ENCODE data around the gene BMPR1B. TPM values are rescaled to one million over a fixed set of nuclear protein-coding genes. Genes with fewer than 3 reads are reported as not detected.
A peak's percentile ranks its signal among the peaks of the same experiment; 100 is the strongest.

Gene BMPR1B
- polyA plus RNA-seq, 1 donor, result 1.2 TPM

- no peak for DNase-seq
- Histone ChIP-seq H3K9me3 (ENCODE audit: control insufficient read depth, low read depth, low read length) (no peaks in the 10 kb centered on the region), H3K4me1 (ENCODE audit: control insufficient read depth, insufficient read depth, low read length) (no peaks in the 10 kb centered on the region), H3K27ac (ENCODE audit: low read length) (no peak overlapping the region), H3K27me3 (ENCODE audit: control insufficient read depth, insufficient read depth, low read length) (no peaks in the 10 kb centered on the region), H3K4me3 (ENCODE audit: low read length) (no peak overlapping the region), H3K36me3 (ENCODE audit: control insufficient read depth, insufficient read depth, low read length) (no peaks in the 10 kb centered on the region)
- WGBS (ENCODE audit: insufficient coverage, low lambda C conversion rate), result 90% methylated on average over 2 of the region's 2 CpGs
These were observed 311.2 kb downstream of the BMPR1B start for GRCh38 chr4:95068818-95069478.

- Histone ChIP-seq H3K9me3 (ENCODE audit: control insufficient read depth, low read depth, low read length) (no peaks in the 10 kb centered on the region), H3K4me3 (ENCODE audit: low read length) (no peak overlapping the region)
- WGBS (ENCODE audit: insufficient coverage, low lambda C conversion rate), result no CpG with 5 or more reads among the region's 3 CpGs
These were observed 314.1 kb downstream of the BMPR1B start for GRCh38 chr4:95071851-95072250.

GRCh38 chr4:95073646-95074045 lies 315.9 kb downstream of the BMPR1B start:
- DNase-seq, result no peak
- no peaks in the 10 kb centered on the region for H3K36me3 ChIP-seq (ENCODE audit: control insufficient read depth, insufficient read depth, low read length)
- H3K4me1 ChIP-seq (ENCODE audit: control insufficient read depth, insufficient read depth, low read length), result no peaks in the 10 kb centered on the region
- H3K27me3 ChIP-seq (ENCODE audit: control insufficient read depth, insufficient read depth, low read length), result no peaks in the 10 kb centered on the region
- no peak overlapping the region for H3K27ac ChIP-seq (ENCODE audit: low read length)
- WGBS (ENCODE audit: insufficient coverage, low lambda C conversion rate), result no CpG with 5 or more reads among the region's 1 CpG
- H3K4me3 ChIP-seq (ENCODE audit: low read length), result no peak overlapping the region
- no peaks in the 10 kb centered on the region for H3K9me3 ChIP-seq (ENCODE audit: control insufficient read depth, low read depth, low read length)

More at GRCh38 chr4:95071851-95072250, 314.1 kb downstream of the BMPR1B start:
- H3K4me1 ChIP-seq (ENCODE audit: control insufficient read depth, insufficient read depth, low read length), result no peaks in the 10 kb centered on the region
- no peaks in the 10 kb centered on the region for H3K27me3 ChIP-seq (ENCODE audit: control insufficient read depth, insufficient read depth, low read length)
- H3K27ac ChIP-seq (ENCODE audit: low read length), result no peak overlapping the region
- DNase-seq, result no peak
- no peaks in the 10 kb centered on the region for H3K36me3 ChIP-seq (ENCODE audit: control insufficient read depth, insufficient read depth, low read length)

DNA sequence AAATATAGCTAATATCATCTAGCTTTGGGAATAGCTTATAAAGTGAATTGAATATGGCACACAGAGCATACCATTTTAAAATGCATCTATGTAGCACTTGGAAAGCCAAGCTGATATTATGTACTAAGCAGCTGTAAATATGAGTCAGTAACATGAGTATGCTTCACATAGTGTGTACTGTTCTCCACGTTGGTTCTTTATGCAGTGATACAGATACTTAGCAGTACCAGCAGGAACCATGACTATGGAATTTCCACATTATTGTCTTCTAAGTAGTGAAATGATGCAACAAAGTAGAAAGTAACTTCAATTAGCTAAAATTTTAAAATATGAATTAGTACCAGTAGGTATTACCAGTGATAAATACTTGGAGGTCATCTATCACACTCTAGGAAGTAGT lies 320.1 kb downstream of the BMPR1B start:
- H3K36me3 ChIP-seq (ENCODE audit: control insufficient read depth, insufficient read depth, low read length), result no peaks in the 10 kb centered on the region
- DNase-seq, result no peak
- no peaks in the 10 kb centered on the region for H3K4me1 ChIP-seq (ENCODE audit: control insufficient read depth, insufficient read depth, low read length)
- H3K27me3 ChIP-seq (ENCODE audit: control insufficient read depth, insufficient read depth, low read length), result no peaks in the 10 kb centered on the region
- no peak overlapping the region for H3K4me3 ChIP-seq (ENCODE audit: low read length)
- H3K9me3 ChIP-seq (ENCODE audit: control insufficient read depth, low read depth, low read length), result no peaks in the 10 kb centered on the region
- no CpG with 5 or more reads among the region's 1 CpG for WGBS (ENCODE audit: insufficient coverage, low lambda C conversion rate)
- no peak overlapping the region for H3K27ac ChIP-seq (ENCODE audit: low read length)

GRCh38 chr4:95080969-95081368 lies 323.2 kb downstream of the BMPR1B start:
- DNase-seq, result no peak
- H3K4me3 ChIP-seq (ENCODE audit: low read length), result no peak overlapping the region
- no peaks in the 10 kb centered on the region for H3K9me3 ChIP-seq (ENCODE audit: control insufficient read depth, low read depth, low read length)
- no peak overlapping the region for H3K27ac ChIP-seq (ENCODE audit: low read length)
- no peaks in the 10 kb centered on the region for H3K36me3 ChIP-seq (ENCODE audit: control insufficient read depth, insufficient read depth, low read length)
- H3K4me1 ChIP-seq (ENCODE audit: control insufficient read depth, insufficient read depth, low read length), result no peaks in the 10 kb centered on the region
- no peaks in the 10 kb centered on the region for H3K27me3 ChIP-seq (ENCODE audit: control insufficient read depth, insufficient read depth, low read length)
- WGBS (ENCODE audit: insufficient coverage, low lambda C conversion rate), result 77% methylated on average over 3 of the region's 3 CpGs

- Histone ChIP-seq H3K27ac (ENCODE audit: low read length) (no peak overlapping the region), H3K4me3 (ENCODE audit: low read length) (no peak overlapping the region), H3K9me3 (ENCODE audit: control insufficient read depth, low read depth, low read length) (no peaks in the 10 kb centered on the region), H3K4me1 (ENCODE audit: control insufficient read depth, insufficient read depth, low read length) (peaks cover 9% of the 10 kb centered on the region), H3K36me3 (ENCODE audit: control insufficient read depth, insufficient read depth, low read length) (no peaks in the 10 kb centered on the region), H3K27me3 (ENCODE audit: control insufficient read depth, insufficient read depth, low read length) (no peaks in the 10 kb centered on the region)
- no peak for DNase-seq
- WGBS (ENCODE audit: insufficient coverage, low lambda C conversion rate), result 50% methylated on average over 1 of the region's 3 CpGs
These were observed 326.8 kb downstream of the BMPR1B start for GRCh38 chr4:95084584-95084983.

GRCh38 chr4:95085124-95085833 lies 327.5 kb downstream of the BMPR1B start:
- 80% methylated on average over 2 of the region's 7 CpGs for WGBS (ENCODE audit: insufficient coverage, low lambda C conversion rate)
- H3K27ac ChIP-seq (ENCODE audit: low read length), result no peak overlapping the region
- no peaks in the 10 kb centered on the region for H3K36me3 ChIP-seq (ENCODE audit: control insufficient read depth, insufficient read depth, low read length)
- no peaks in the 10 kb centered on the region for H3K9me3 ChIP-seq (ENCODE audit: control insufficient read depth, low read depth, low read length)
- H3K27me3 ChIP-seq (ENCODE audit: control insufficient read depth, insufficient read depth, low read length), result no peaks in the 10 kb centered on the region
- peaks cover 9% of the 10 kb centered on the region for H3K4me1 ChIP-seq (ENCODE audit: control insufficient read depth, insufficient read depth, low read length)
- no peak for DNase-seq
- H3K4me3 ChIP-seq (ENCODE audit: low read length), result no peak overlapping the region

GRCh38 chr4:95086551-95086950 lies 328.8 kb downstream of the BMPR1B start:
- Histone ChIP-seq H3K9me3 (ENCODE audit: control insufficient read depth, low read depth, low read length) (no peaks in the 10 kb centered on the region), H3K4me3 (ENCODE audit: low read length) (no peak overlapping the region), H3K36me3 (ENCODE audit: control insufficient read depth, insufficient read depth, low read length) (no peaks in the 10 kb centered on the region), H3K4me1 (ENCODE audit: control insufficient read depth, insufficient read depth, low read length) (peaks cover 9% of the 10 kb centered on the region), H3K27me3 (ENCODE audit: control insufficient read depth, insufficient read depth, low read length) (no peaks in the 10 kb centered on the region), H3K27ac (ENCODE audit: low read length) (no peak overlapping the region)
- 20% methylated on average over 1 of the region's 1 CpG for WGBS (ENCODE audit: insufficient coverage, low lambda C conversion rate)
- DNase-seq, result no peak

DNA sequence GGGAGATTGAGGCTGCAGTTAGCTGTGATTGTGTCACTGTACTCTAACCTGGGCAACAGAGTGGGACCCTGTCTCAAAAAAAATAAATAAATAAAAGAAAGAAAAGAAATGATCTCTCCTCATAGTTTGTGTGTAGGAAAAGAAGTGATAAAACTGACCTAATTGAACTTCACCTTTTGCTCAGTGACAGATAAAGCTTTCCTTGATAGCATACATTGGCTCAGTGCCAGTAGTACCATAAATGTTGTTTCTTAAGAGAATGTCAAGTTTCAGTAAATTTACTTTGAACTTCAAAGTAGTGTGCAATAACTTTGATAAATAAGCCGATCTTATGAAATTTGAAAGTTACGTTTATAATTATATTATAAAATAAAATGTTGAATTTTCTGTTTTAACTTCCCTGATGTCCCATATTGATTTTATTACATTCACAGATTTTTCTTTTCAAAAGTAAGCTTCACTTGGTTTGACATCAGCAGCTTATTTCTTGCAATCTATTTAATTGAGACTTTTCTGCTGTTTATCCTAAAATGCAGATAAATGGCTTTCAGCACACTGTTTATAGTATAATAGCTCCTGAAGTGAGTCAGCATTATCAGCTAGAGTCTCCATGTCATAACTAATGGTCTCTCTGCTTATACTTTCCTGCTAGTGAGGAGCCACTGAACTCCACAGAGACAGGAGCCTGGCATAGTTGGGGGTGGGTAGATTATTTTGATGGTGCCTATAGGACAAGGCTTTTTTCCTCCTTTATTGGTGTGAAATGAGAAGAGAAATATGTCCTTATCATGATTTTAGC lies 330.1 kb downstream of the BMPR1B start:
- no peaks in the 10 kb centered on the region for H3K9me3 ChIP-seq (ENCODE audit: control insufficient read depth, low read depth, low read length)
- 15% methylated on average over 2 of the region's 2 CpGs for WGBS (ENCODE audit: insufficient coverage, low lambda C conversion rate)
- H3K27me3 ChIP-seq (ENCODE audit: control insufficient read depth, insufficient read depth, low read length), result no peaks in the 10 kb centered on the region
- peak; percentile 65 to 73 for DNase-seq
- peaks cover 9% of the 10 kb centered on the region for H3K4me1 ChIP-seq (ENCODE audit: control insufficient read depth, insufficient read depth, low read length)
- H3K27ac ChIP-seq (ENCODE audit: low read length), result peak overlapping the region; percentile 25
- no peaks in the 10 kb centered on the region for H3K36me3 ChIP-seq (ENCODE audit: control insufficient read depth, insufficient read depth, low read length)
- no peak overlapping the region for H3K4me3 ChIP-seq (ENCODE audit: low read length)

GRCh38 chr4:95091272-95091671 lies 333.5 kb downstream of the BMPR1B start:
- H3K27me3 ChIP-seq (ENCODE audit: control insufficient read depth, insufficient read depth, low read length), result no peaks in the 10 kb centered on the region
- WGBS (ENCODE audit: insufficient coverage, low lambda C conversion rate), result 60% methylated on average over 2 of the region's 3 CpGs
- H3K27ac ChIP-seq (ENCODE audit: low read length), result no peak overlapping the region
- peaks cover 9% of the 10 kb centered on the region for H3K4me1 ChIP-seq (ENCODE audit: control insufficient read depth, insufficient read depth, low read length)
- no peaks in the 10 kb centered on the region for H3K9me3 ChIP-seq (ENCODE audit: control insufficient read depth, low read depth, low read length)
- no peak overlapping the region for H3K4me3 ChIP-seq (ENCODE audit: low read length)
- no peak for DNase-seq
- no peaks in the 10 kb centered on the region for H3K36me3 ChIP-seq (ENCODE audit: control insufficient read depth, insufficient read depth, low read length)
